HG02981 (cell line): ENCODE measurements around the gene PLA2R1.

Experiments
- ATAC-seq: cut with Tn5 transposase; IDR thresholded peaks from one replicate; pipeline ENCODE4 v1.9.1; 2021; ENCODE audit warnings: mild to moderate bottlenecking, moderate library complexity; ENCODE audit not compliant: unreplicated experiment

The PLA2R1 gene

GRCh38 chr2:160033732-160034392 lies 28.6 kb downstream of the PLA2R1 start:
- no peak for ATAC-seq

- no peak for ATAC-seq
These were observed 33.2 kb downstream of the PLA2R1 start for GRCh38 chr2:160029270-160029628.

- ATAC-seq, result no peak
These were observed 33.8 kb downstream of the PLA2R1 start for GRCh38 chr2:160028431-160029269.

GRCh38 chr2:160022162-160022561 lies 40.3 kb downstream of the PLA2R1 start:
- no peak for ATAC-seq

GRCh38 chr2:160019374-160020090 lies 42.9 kb downstream of the PLA2R1 start:
- ATAC-seq, result no peak

- ATAC-seq, result no peak
These were observed 46.7 kb downstream of the PLA2R1 start for GRCh38 chr2:160015746-160016145.

GRCh38 chr2:160014227-160014626 lies 48.2 kb downstream of the PLA2R1 start:
- no peak for ATAC-seq

- no peak for ATAC-seq
These were observed 51.9 kb downstream of the PLA2R1 start for GRCh38 chr2:160010361-160011145.

GRCh38 chr2:160007111-160007510 lies 55.3 kb downstream of the PLA2R1 start:
- no peak for ATAC-seq

- ATAC-seq, result peak; percentile 55
These were observed 55.9 kb downstream of the PLA2R1 start for GRCh38 chr2:160006475-160006874.

GRCh38 chr2:160005908-160006307 lies 56.5 kb downstream of the PLA2R1 start:
- peak; percentile 11 for ATAC-seq

- ATAC-seq, result no peak
These were observed 56.9 kb downstream of the PLA2R1 start for GRCh38 chr2:160005476-160005875.

GRCh38 chr2:159998961-159999360 lies 63.5 kb downstream of the PLA2R1 start:
- no peak for ATAC-seq

- no peak for ATAC-seq
These were observed 64.2 kb downstream of the PLA2R1 start for GRCh38 chr2:159998243-159998642.

GRCh38 chr2:159996792-159997546 lies 65.4 kb downstream of the PLA2R1 start:
- ATAC-seq, result no peak

- ATAC-seq, result no peak
These were observed 67.4 kb downstream of the PLA2R1 start for GRCh38 chr2:159995038-159995437.

- no peak for ATAC-seq
These were observed 73.2 kb downstream of the PLA2R1 start for GRCh38 chr2:159989249-159989648.

- no peak for ATAC-seq
These were observed 73.9 kb downstream of the PLA2R1 start for GRCh38 chr2:159988412-159988970.

GRCh38 chr2:159987181-159987580 lies 75.2 kb downstream of the PLA2R1 start:
- ATAC-seq, result no peak

- ATAC-seq, result no peak
These were observed 76.8 kb downstream of the PLA2R1 start for GRCh38 chr2:159985656-159986055.
